K562 (cell line): Measurements from ENCODE around the gene CDC45. TPM values are rescaled to one million over a fixed set of nuclear protein-coding genes. Genes with fewer than 3 reads are reported as not detected.

ENCODE experiments used
- CC2D1A ChIP-seq: fragments of 450-650 bp; IDR thresholded peaks from 2 replicates; pipeline ENCODE4 v1.6.1; 2017; ENCODE audit warnings: mild to moderate bottlenecking
- GABPA ChIP-seq: fragments of 200-800 bp; sonication (Bioruptor generic); conservative IDR thresholded peaks from 2 replicates; pipeline ENCODE4 v1.6.1; 2016; ENCODE audit warnings: low read depth, missing genetic modification characterization, missing compliant biosample characterization
- HSF4 ChIP-seq: fragments of 250-450 bp; sonication (Bioruptor Pico); IDR thresholded peaks from 2 replicates; pipeline ENCODE4 v2.1.2; 2022; ENCODE audit warnings: mild to moderate bottlenecking, moderate library complexity, borderline replicate concordance
- MECOM ChIP-seq: fragments of 250-450 bp; sonication (Bioruptor Pico); IDR thresholded peaks from 2 replicates; pipeline ENCODE4 v1.8.0; 2022; ENCODE audit warnings: inconsistent platforms
- MTA2 ChIP-seq: fragments of 450-650 bp; IDR thresholded peaks from 2 replicates; pipeline ENCODE4 v1.6.1; 2016; ENCODE audit warnings: low read depth
- SNRNP70 ChIP-seq: fragments of 200-400 bp; formaldehyde crosslinking; optimal IDR thresholded peaks from 2 replicates; pipeline ENCODE3; 2017; ENCODE audit warnings: low read depth, low read length
- ZBTB1 ChIP-seq: sonication (generic); formaldehyde crosslinking; IDR thresholded peaks from 2 replicates; pipeline ENCODE4 v1.8.1; 2023; ENCODE audit warnings: missing genetic modification reagents, low read depth, mild to moderate bottlenecking, borderline replicate concordance
- ZNF12 ChIP-seq: sonication (generic); formaldehyde crosslinking; IDR thresholded peaks from 2 replicates; pipeline ENCODE4 v1.4.0; 2020; ENCODE audit warnings: mild to moderate bottlenecking, missing genetic modification reagents
- ZNF224 ChIP-seq: sonication (generic); formaldehyde crosslinking; IDR thresholded peaks from 2 replicates; pipeline ENCODE4 v1.8.0; 2022; ENCODE audit warnings: mild to moderate bottlenecking, missing genetic modification reagents
- ZNF280B ChIP-seq: fragments of 250-450 bp; sonication (Bioruptor Pico); IDR thresholded peaks from 2 replicates; pipeline ENCODE4 v1.5.1; 2021; ENCODE audit warnings: mild to moderate bottlenecking
- polyA plus RNA-seq, 8 experiments: library from polyadenylated mRNA; depleted of rRNA in 4 of 8; stranded (reverse) in 5 of 8; unstranded in 3 of 8; fragments of >200 nt; fragmentation: Nextera tagmentation in 2 of 8; fragmentation: Illumina TruSeq in 1 of 8; extraction: Ambion mirVana in 2 of 8; extraction: Trizol in 1 of 8; gene quantifications; 2 replicates each; pipeline versions ENCODE4 v1.2.1 to v1.2.3, GENCODE V29; 2011 to 2014; ENCODE audit warnings: inconsistent platforms in 1 of 8, missing spikeins in 1 of 8
- total RNA-seq, 7 experiments: library from RNA; depleted of rRNA in 6 of 7; stranded (reverse); fragments of >200 nt in 6 of 7; fragmentation: Illumina TruSeq in 2 of 7; extraction: Trizol in 2 of 7; gene quantifications; 2 replicates each; pipeline versions ENCODE4 v1.2.1 to v1.2.3, GENCODE V29; 2011 to 2021; ENCODE audit warnings: low replicate concordance in 1 of 7
- TF ChIP-seq, protein P1 (sequence below), 2 experiments: fragments of 200-800 bp in 1 of 2; sonication (Bioruptor generic) in 1 of 2; sonication (generic) in 1 of 2; formaldehyde crosslinking in 1 of 2; IDR thresholded peaks in 1 of 2; conservative IDR thresholded peaks in 1 of 2; 2 replicates each; pipeline versions ENCODE4 v1.5.0 to v1.6.1; 2016 to 2020; ENCODE audit warnings: missing compliant biosample characterization in 1 of 2, missing genetic modification characterization in 1 of 2, missing genetic modification reagents in 1 of 2
- TF ChIP-seq, protein P2 (sequence below): sonication (generic); formaldehyde crosslinking; IDR thresholded peaks from 2 replicates; pipeline ENCODE4 v1.9.0; 2022; ENCODE audit warnings: mild to moderate bottlenecking, missing genetic modification reagents
- TF ChIP-seq, protein P3 (sequence below): sonication (generic); formaldehyde crosslinking; IDR thresholded peaks from 2 replicates; pipeline ENCODE4 v1.8.0; 2023; ENCODE audit warnings: missing genetic modification reagents, mild to moderate bottlenecking, borderline replicate concordance

CDC45 gene
- total and polyA plus RNA-seq, 9 of the 15 experiments (the other 6 are each of a cell fraction or from before 2014, with no cell fraction given), result 251 to 580 (median 410) TPM

GRCh38 chr22:19519041-19519926, 39.6 kb downstream of the CDC45 start (continued):
- TF ChIP-seq GABPA (tag) (no peak), HSF4 (CRISPR knock-in tag) (0 out of 2 replicates have a peak, but pooled peaks have one; percentile 49), ZNF224 (CRISPR knock-in tag) (no peak), MECOM (no peak), MTA2 (no peak), ZBTB1 (CRISPR knock-in tag) (0 out of 2 replicates have a peak, but pooled peaks have one; percentile 67), SNRNP70 (peak; percentile 49), CC2D1A (no peak), ZNF12 (CRISPR knock-in tag) (0 out of 2 replicates have a peak, but pooled peaks have one; percentile 42), ZNF280B (CRISPR knock-in tag) (0 out of 2 replicates have a peak, but pooled peaks have one; percentile 20)
- TF ChIP-seq, protein P1, sequence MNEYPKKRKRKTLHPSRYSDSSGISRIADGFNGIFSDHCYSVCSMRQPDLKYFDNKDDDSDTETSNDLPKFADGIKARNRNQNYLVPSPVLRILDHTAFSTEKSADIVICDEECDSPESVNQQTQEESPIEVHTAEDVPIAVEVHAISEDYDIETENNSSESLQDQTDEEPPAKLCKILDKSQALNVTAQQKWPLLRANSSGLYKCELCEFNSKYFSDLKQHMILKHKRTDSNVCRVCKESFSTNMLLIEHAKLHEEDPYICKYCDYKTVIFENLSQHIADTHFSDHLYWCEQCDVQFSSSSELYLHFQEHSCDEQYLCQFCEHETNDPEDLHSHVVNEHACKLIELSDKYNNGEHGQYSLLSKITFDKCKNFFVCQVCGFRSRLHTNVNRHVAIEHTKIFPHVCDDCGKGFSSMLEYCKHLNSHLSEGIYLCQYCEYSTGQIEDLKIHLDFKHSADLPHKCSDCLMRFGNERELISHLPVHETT (CRISPR knock-in tag; conservative IDR thresholded peaks at IDR 0.05 in 1 of 2, IDR thresholded peaks at IDR 0.05 in 1 of 2), result 0 out of 4 replicates have a peak, but pooled peaks of 1 of the 2 experiments have one; percentile 37
- TF ChIP-seq, protein P2, sequence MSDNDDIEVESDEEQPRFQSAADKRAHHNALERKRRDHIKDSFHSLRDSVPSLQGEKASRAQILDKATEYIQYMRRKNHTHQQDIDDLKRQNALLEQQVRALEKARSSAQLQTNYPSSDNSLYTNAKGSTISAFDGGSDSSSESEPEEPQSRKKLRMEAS, result peak; percentile 31; the same call in 1 of the 2 replicates
- TF ChIP-seq, protein P3, sequence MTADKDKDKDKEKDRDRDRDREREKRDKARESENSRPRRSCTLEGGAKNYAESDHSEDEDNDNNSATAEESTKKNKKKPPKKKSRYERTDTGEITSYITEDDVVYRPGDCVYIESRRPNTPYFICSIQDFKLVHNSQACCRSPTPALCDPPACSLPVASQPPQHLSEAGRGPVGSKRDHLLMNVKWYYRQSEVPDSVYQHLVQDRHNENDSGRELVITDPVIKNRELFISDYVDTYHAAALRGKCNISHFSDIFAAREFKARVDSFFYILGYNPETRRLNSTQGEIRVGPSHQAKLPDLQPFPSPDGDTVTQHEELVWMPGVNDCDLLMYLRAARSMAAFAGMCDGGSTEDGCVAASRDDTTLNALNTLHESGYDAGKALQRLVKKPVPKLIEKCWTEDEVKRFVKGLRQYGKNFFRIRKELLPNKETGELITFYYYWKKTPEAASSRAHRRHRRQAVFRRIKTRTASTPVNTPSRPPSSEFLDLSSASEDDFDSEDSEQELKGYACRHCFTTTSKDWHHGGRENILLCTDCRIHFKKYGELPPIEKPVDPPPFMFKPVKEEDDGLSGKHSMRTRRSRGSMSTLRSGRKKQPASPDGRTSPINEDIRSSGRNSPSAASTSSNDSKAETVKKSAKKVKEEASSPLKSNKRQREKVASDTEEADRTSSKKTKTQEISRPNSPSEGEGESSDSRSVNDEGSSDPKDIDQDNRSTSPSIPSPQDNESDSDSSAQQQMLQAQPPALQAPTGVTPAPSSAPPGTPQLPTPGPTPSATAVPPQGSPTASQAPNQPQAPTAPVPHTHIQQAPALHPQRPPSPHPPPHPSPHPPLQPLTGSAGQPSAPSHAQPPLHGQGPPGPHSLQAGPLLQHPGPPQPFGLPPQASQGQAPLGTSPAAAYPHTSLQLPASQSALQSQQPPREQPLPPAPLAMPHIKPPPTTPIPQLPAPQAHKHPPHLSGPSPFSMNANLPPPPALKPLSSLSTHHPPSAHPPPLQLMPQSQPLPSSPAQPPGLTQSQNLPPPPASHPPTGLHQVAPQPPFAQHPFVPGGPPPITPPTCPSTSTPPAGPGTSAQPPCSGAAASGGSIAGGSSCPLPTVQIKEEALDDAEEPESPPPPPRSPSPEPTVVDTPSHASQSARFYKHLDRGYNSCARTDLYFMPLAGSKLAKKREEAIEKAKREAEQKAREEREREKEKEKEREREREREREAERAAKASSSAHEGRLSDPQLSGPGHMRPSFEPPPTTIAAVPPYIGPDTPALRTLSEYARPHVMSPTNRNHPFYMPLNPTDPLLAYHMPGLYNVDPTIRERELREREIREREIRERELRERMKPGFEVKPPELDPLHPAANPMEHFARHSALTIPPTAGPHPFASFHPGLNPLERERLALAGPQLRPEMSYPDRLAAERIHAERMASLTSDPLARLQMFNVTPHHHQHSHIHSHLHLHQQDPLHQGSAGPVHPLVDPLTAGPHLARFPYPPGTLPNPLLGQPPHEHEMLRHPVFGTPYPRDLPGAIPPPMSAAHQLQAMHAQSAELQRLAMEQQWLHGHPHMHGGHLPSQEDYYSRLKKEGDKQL (CRISPR knock-in tag), result 0 out of 2 replicates have a peak, but pooled peaks have one; percentile 88
